Hepatocyte (in vitro differentiated cells): Measurements from ENCODE around the gene BBS10.

ENCODE experiments used
- CTCF ChIP-seq: fragments of 200-600 bp; sonication (generic); IDR thresholded peaks from 2 replicates; pipeline ENCODE4 v1.5.1; 2016; ENCODE audit warnings: antibody characterized with exemption, mild to moderate bottlenecking; ENCODE audit not compliant: poor library complexity
- EZH2 ChIP-seq: fragments of 200-600 bp; sonication (generic); IDR thresholded peaks from 2 replicates; pipeline ENCODE4 v1.6.1; 2016; ENCODE audit warnings: antibody characterized with exemption, mild to moderate bottlenecking, borderline replicate concordance
- EZH2phosphoT487 ChIP-seq: fragments of 200-600 bp; sonication (generic); IDR thresholded peaks from one replicate; pipeline ENCODE4 v1.6.1; 2018; ENCODE audit warnings: antibody characterized with exemption, mild to moderate bottlenecking, low read depth, moderate library complexity; ENCODE audit not compliant: unreplicated experiment, severe bottlenecking

DNA sequence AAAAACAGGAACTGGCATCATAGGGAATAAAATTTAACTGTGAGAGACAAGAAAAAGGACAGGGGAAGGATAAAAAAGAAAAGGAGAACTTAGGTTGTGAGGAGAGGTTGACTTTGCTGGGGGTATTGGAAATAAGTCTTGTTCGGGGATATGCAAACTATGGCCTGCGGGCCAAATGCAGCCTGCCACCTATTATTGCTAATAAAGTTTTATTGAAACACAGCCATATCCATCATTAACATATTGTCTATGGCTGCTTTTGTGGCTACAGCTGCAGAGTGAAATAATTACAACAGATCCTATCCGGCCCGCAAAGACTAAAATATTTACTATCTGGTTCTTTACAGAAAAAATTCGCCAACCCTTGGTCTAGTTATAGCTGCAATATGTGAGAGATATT is 18.6 kb downstream of the BBS10 start:
- TF ChIP-seq CTCF (no peak), EZH2 (no peak), EZH2phosphoT487 (no peak)
